H1 (cell line): ENCODE measurements around the gene MIGA1. TPM values are rescaled to one million over a fixed set of nuclear protein-coding genes. Genes with fewer than 3 reads are reported as not detected.

Experiments
- CTCF ChIA-PET: fragments of 300-600 bp; sonication (Branson Sonifier 250); formaldehyde crosslinking; loops from one replicate; lab custom pipeline; 2021; ENCODE audit not compliant: partially characterized antibody; lab: Charles Lee
- POLR2A ChIA-PET: fragments of 300-600 bp; sonication (Branson Sonifier 250); formaldehyde crosslinking; loops from one replicate; lab custom pipeline; 2021; ENCODE audit warnings: inconsistent platforms; ENCODE audit not compliant: partially characterized antibody; lab: Charles Lee
- DNase-seq, 2 experiments: peaks; one replicate each; pipeline versions ENCODE4 v3.0.0 to v3.0.0-alpha.2; 2010 to 2022; ENCODE audit warnings: low spot score in 2 of 2, low read depth in 1 of 2, mixed read lengths in 1 of 2
- FAIRE-seq: peaks from 2 replicates; lab custom pipeline; 2011; peaks lifted over from hg19 to GRCh38; lab: Jason Lieb, UNC
- H2AFZ ChIP-seq: 2 replicates; pipeline ENCODE4 v1.8.1; 2012; ENCODE audit warnings: low read length, inconsistent platforms
- H2AK5ac ChIP-seq: 2 replicates; pipeline ENCODE4 v1.6.1; 2013; ENCODE audit warnings: low read depth, low read length
- H2BK120ac ChIP-seq: replicated peaks from 2 replicates; pipeline ENCODE3; 2013; ENCODE audit warnings: low read depth, low read length, inconsistent platforms
- H2BK12ac ChIP-seq: 2 replicates; pipeline ENCODE4 v1.6.1; 2013; ENCODE audit warnings: low read depth, low read length
- H2BK15ac ChIP-seq: 2 replicates; pipeline ENCODE4 v1.6.1; 2013; ENCODE audit warnings: low read length
- H2BK20ac ChIP-seq: 2 replicates; pipeline ENCODE4 v1.6.1; 2013; ENCODE audit warnings: low read length
- H2BK5ac ChIP-seq: 2 replicates; pipeline ENCODE4 v1.6.1; 2013; ENCODE audit warnings: low read depth, low read length
- H3K14ac ChIP-seq: 2 replicates; pipeline ENCODE4 v1.6.1; 2013; ENCODE audit warnings: inconsistent platforms; ENCODE audit not compliant: insufficient read length
- H3K18ac ChIP-seq: 2 replicates; pipeline ENCODE4 v1.6.1; 2013; ENCODE audit warnings: low read length; ENCODE audit errors: extremely low read depth
- H3K23ac ChIP-seq: 2 replicates; pipeline ENCODE4 v1.6.1; 2013; ENCODE audit warnings: inconsistent platforms; ENCODE audit not compliant: insufficient read length
- H3K23me2 ChIP-seq: 2 replicates; pipeline ENCODE4 v1.6.1; 2013; ENCODE audit warnings: low read depth, low read length
- H3K27ac ChIP-seq: 2 replicates; pipeline ENCODE4 v1.6.1; 2011; ENCODE audit warnings: low read depth, low read length, inconsistent platforms
- H3K27me3 ChIP-seq, 4 experiments: replicated peaks in 1 of 4; 1 replicate in 1 of 4; 2 replicates in 3 of 4; pipeline versions ENCODE4 v1.6.1 to v1.8.1; 2011 to 2013; ENCODE audit warnings: low read length in 3 of 4, mild to moderate bottlenecking in 3 of 4, inconsistent platforms in 2 of 4, mixed read lengths in 2 of 4, moderate library complexity in 1 of 4; ENCODE audit not compliant: control insufficient read depth in 3 of 4, insufficient read depth in 3 of 4; ENCODE audit errors: extremely low read depth in 1 of 4
- H3K36me3 ChIP-seq, 4 experiments: 2 replicates each; pipeline versions ENCODE4 v1.6.1 to v1.8.1; 2011 to 2013; ENCODE audit warnings: mild to moderate bottlenecking in 4 of 4, low read length in 3 of 4, moderate library complexity in 2 of 4, control low read depth in 1 of 4, inconsistent platforms in 1 of 4; ENCODE audit not compliant: insufficient read depth in 4 of 4, control insufficient read depth in 2 of 4
- H3K4ac ChIP-seq: replicated peaks from 2 replicates; pipeline ENCODE3; 2013; ENCODE audit warnings: low read length, low read depth, mixed read lengths, inconsistent platforms; ENCODE audit not compliant: insufficient read length
- H3K4me1 ChIP-seq, 4 experiments: replicated peaks in 1 of 4; 1 replicate in 1 of 4; 2 replicates in 3 of 4; pipeline versions ENCODE4 v1.6.1 to v1.8.1; 2011 to 2013; ENCODE audit warnings: low read length in 3 of 4, inconsistent platforms in 2 of 4, mixed read lengths in 1 of 4; ENCODE audit not compliant: insufficient read depth in 4 of 4, control insufficient read depth in 3 of 4
- H3K4me2 ChIP-seq, 2 experiments: 2 replicates each; pipeline versions ENCODE4 v1.6.1 to v1.8.1; 2011 to 2013; ENCODE audit warnings: low read depth in 2 of 2, low read length in 2 of 2, control low read depth in 1 of 2, inconsistent platforms in 1 of 2, mild to moderate bottlenecking in 1 of 2; ENCODE audit not compliant: insufficient read depth in 1 of 2
- H3K4me3 ChIP-seq, 4 experiments: fragments of 200-600, 300-600 bp in 1 of 4; sonication (generic), shearing (Covaris generic), sonication (Bioruptor Twin) in 1 of 4; 2 replicates each; pipeline versions ENCODE4 v1.5.1 to v1.8.1; 2011 to 2016; ENCODE audit warnings: low read length in 4 of 4, low read depth in 3 of 4, control low read depth in 2 of 4, inconsistent platforms in 2 of 4, mild to moderate bottlenecking in 2 of 4, mixed read lengths in 1 of 4, moderate library complexity in 1 of 4; ENCODE audit not compliant: insufficient read depth in 2 of 4; ENCODE audit errors: extremely low read depth in 1 of 4
- H3K56ac ChIP-seq: replicated peaks from 2 replicates; pipeline ENCODE3; 2013; ENCODE audit warnings: low read depth, mild to moderate bottlenecking, mixed read lengths, low read length, inconsistent platforms; ENCODE audit not compliant: insufficient read length
- H3K79me1 ChIP-seq: 2 replicates; pipeline ENCODE4 v1.6.1; 2013; ENCODE audit warnings: low read depth, low read length, control low read depth
- H3K79me2 ChIP-seq, 2 experiments: 2 replicates each; pipeline versions ENCODE4 v1.6.1 to v1.8.1; 2012 to 2013; ENCODE audit warnings: low read length in 2 of 2, mild to moderate bottlenecking in 2 of 2, inconsistent platforms in 1 of 2; ENCODE audit not compliant: insufficient read depth in 2 of 2, control insufficient read depth in 1 of 2
- H3K9ac ChIP-seq, 4 experiments: replicated peaks in 1 of 4; 1 replicate in 1 of 4; 2 replicates in 3 of 4; pipeline versions ENCODE4 v1.6.1 to v1.8.1; 2011 to 2013; ENCODE audit warnings: low read depth in 3 of 4, low read length in 3 of 4, control low read depth in 2 of 4, mild to moderate bottlenecking in 2 of 4, moderate library complexity in 2 of 4, inconsistent platforms in 1 of 4; ENCODE audit errors: extremely low read depth in 1 of 4
- H3K9me3 ChIP-seq, 2 experiments: 2 replicates each; pipeline versions ENCODE4 v1.6.1 to v1.8.1; 2012 to 2013; ENCODE audit warnings: mild to moderate bottlenecking in 2 of 2, moderate library complexity in 2 of 2, control low read depth in 1 of 2, inconsistent platforms in 1 of 2, low read depth in 1 of 2, low read length in 1 of 2, mixed read lengths in 1 of 2; ENCODE audit not compliant: insufficient read depth in 2 of 2
- H4K20me1 ChIP-seq, 2 experiments: replicated peaks in 1 of 2; 2 replicates each; pipeline versions ENCODE3 to v1.8.1; 2011 to 2013; ENCODE audit warnings: inconsistent platforms in 2 of 2, low read length in 2 of 2, mild to moderate bottlenecking in 1 of 2; ENCODE audit not compliant: insufficient read depth in 2 of 2, control insufficient read depth in 1 of 2
- H4K5ac ChIP-seq: 2 replicates; pipeline ENCODE4 v1.6.1; 2013; ENCODE audit warnings: low read length, low read depth, mixed read lengths, inconsistent platforms; ENCODE audit not compliant: insufficient read length
- H4K8ac ChIP-seq: 2 replicates; pipeline ENCODE4 v1.8.0; 2013; ENCODE audit warnings: mild to moderate bottlenecking, moderate library complexity, low read length, inconsistent platforms; ENCODE audit not compliant: insufficient read depth; ENCODE audit errors: extremely low read depth
- H4K91ac ChIP-seq: replicated peaks from 2 replicates; pipeline ENCODE3; 2013; ENCODE audit warnings: low read length, mixed read lengths, inconsistent platforms; ENCODE audit not compliant: insufficient read length
- BRCA1 ChIP-seq: IDR thresholded peaks from 2 replicates; pipeline ENCODE4 v1.6.1; 2012; ENCODE audit warnings: low read depth, low read length, improper control_type of control experiment
- KDM1A ChIP-seq: fragments of 200-600, 300-600 bp; sonication (generic); IDR thresholded peaks from 2 replicates; pipeline ENCODE4 v1.7.1; 2016; ENCODE audit warnings: mild to moderate bottlenecking, low read length, borderline replicate concordance
- MAX ChIP-seq: IDR thresholded peaks from 2 replicates; pipeline ENCODE4 v1.6.1; 2012; ENCODE audit warnings: inconsistent platforms
- NANOG ChIP-seq: IDR thresholded peaks from 2 replicates; pipeline ENCODE4 v1.6.1; 2011; ENCODE audit warnings: low read length, low read depth, mild to moderate bottlenecking, inconsistent platforms; ENCODE audit not compliant: insufficient read depth, poor library complexity, severe bottlenecking
- PHF8 ChIP-seq: fragments of 200-600 bp; sonication (generic); conservative IDR thresholded peaks from 2 replicates; pipeline ENCODE4 v1.7.1; 2012; ENCODE audit warnings: low read depth, mild to moderate bottlenecking, inconsistent platforms, low read length, moderate library complexity
- SIN3A ChIP-seq, 2 experiments: IDR thresholded peaks in 1 of 2; conservative IDR thresholded peaks in 1 of 2; 2 replicates each; pipeline ENCODE4 v1.6.1; 2011 to 2012; ENCODE audit warnings: low read length in 2 of 2, improper control_type of control experiment in 1 of 2, low read depth in 1 of 2, mild to moderate bottlenecking in 1 of 2
- SP1 ChIP-seq: IDR thresholded peaks from 2 replicates; pipeline ENCODE4 v1.6.1; 2011; ENCODE audit warnings: low read depth, low read length
- SRF ChIP-seq: IDR thresholded peaks from 2 replicates; pipeline ENCODE4 v1.6.1; 2011; ENCODE audit warnings: mild to moderate bottlenecking, low read depth, low read length, moderate library complexity
- WGBS, 2 experiments: shearing (Covaris generic) in 1 of 2; methylation state at CpG; one replicate each; pipeline versions ENCODE4 v1.1.6 to v1.1.7; 2013 to 2015; ENCODE audit warnings: low lambda C conversion rate in 2 of 2, mixed read lengths in 2 of 2, inconsistent platforms in 1 of 2, low coverage in 1 of 2, missing lambda C conversion rate in 1 of 2; ENCODE audit not compliant: insufficient replicate concordance in 2 of 2, insufficient coverage in 1 of 2, insufficient read length in 1 of 2; ENCODE audit errors: extremely low coverage in 1 of 2, missing lambda C conversion rate in 1 of 2; 5-methylcytosine and 5-hydroxymethylcytosine counted together
- polyA plus RNA-seq, 7 experiments: library from polyadenylated mRNA; depleted of rRNA in 3 of 7; stranded (reverse) in 5 of 7; unstranded in 2 of 7; fragments of >200 nt in 5 of 7; fragments of 200-250 nt in 2 of 7; gene quantifications; 1 replicate in 5 of 7; 2 replicates in 1 of 7; 4 replicates in 1 of 7; pipeline versions ENCODE4 v1.2.1 to v1.2.3, GENCODE V29; 2011 to 2013; ENCODE audit warnings: missing spikeins in 2 of 7, mixed read lengths in 2 of 7
- total RNA-seq: library from RNA; stranded (reverse); fragmentation: NEBNext Ultra II Directional; extraction: Animal tissue kit (Norgen Biotek cat#: 25700); gene quantifications from 2 replicates; pipeline ENCODE4 v1.2.1, GENCODE V29; 2021
- TF ChIP-seq, protein P1 (sequence below), 3 experiments: IDR thresholded peaks; 1 replicate in 2 of 3; 2 replicates in 1 of 3; pipeline versions ENCODE4 v1.5.1 to v1.6.1; 2011; ENCODE audit warnings: low read length in 3 of 3, mild to moderate bottlenecking in 3 of 3, inconsistent platforms in 2 of 3, low read depth in 1 of 3, moderate library complexity in 1 of 3; ENCODE audit not compliant: insufficient read depth in 1 of 3; ENCODE audit errors: control extremely low read depth in 1 of 3

The MIGA1 gene
- total and polyA plus RNA-seq, 2 of the 8 experiments (the other 6 are each of a cell fraction or from before 2014, with no cell fraction given), result 0.95 to 7.0 TPM

- Histone ChIP-seq H2BK120ac (no peak overlapping the region), H3K23me2 (no peaks in the 10 kb centered on the region), H3K79me1 (no peaks in the 10 kb centered on the region), H2AFZ (no peak overlapping the region), H2AK5ac (no peak overlapping the region), H2BK5ac (no peak overlapping the region), H3K27me3 (no peaks in the 10 kb centered on the region), H3K9me3 (no peaks in the 10 kb centered on the region), H3K36me3 (no peaks in the 10 kb centered on the region), H2BK12ac (no peak overlapping the region), H4K5ac (no peak overlapping the region), H3K27ac (no peak overlapping the region), H3K56ac (no peak overlapping the region), H3K4me3 (no peak overlapping the region), H4K91ac (no peak overlapping the region), H3K18ac (no peak overlapping the region), H3K14ac (no peak overlapping the region), H2BK20ac (no peak overlapping the region), H2BK15ac (no peak overlapping the region), H3K4me1 (no peaks in the 10 kb centered on the region), H3K23ac (no peak overlapping the region), H3K4ac (no peak overlapping the region), H4K20me1 (no peaks in the 10 kb centered on the region), H3K4me2 (no peak overlapping the region), H4K8ac (no peak overlapping the region), H3K79me2 (no peaks in the 10 kb centered on the region), H3K9ac (no peak overlapping the region)
- WGBS, 2 experiments, result 89% methylated on average over 4 of the region's 4 CpGs; no CpG with 5 or more reads in 1 of the 2 experiments
- ChIA-PET CTCF (interaction anchor here (0.6 to 2.1 kb wide), 17 partner anchors 15 to 213 kb away, joined by 3 to 14 read pairs (median 4); partner anchors contain the start of gene MIGA1), POLR2A (interaction anchor here (0.6 to 1.4 kb wide), 3 partner anchors 10 to 149 kb away, joined by 3 read pairs; no protein-coding TSS in a partner anchor)
- FAIRE-seq (peak; percentile 50), DNase-seq (no peak)
- no peak for TF ChIP-seq NANOG
- TF ChIP-seq SP1, result no peak
- TF ChIP-seq KDM1A, result no peak
- TF ChIP-seq SRF, result no peak
- no peak for TF ChIP-seq MAX
- TF ChIP-seq, protein P1, sequence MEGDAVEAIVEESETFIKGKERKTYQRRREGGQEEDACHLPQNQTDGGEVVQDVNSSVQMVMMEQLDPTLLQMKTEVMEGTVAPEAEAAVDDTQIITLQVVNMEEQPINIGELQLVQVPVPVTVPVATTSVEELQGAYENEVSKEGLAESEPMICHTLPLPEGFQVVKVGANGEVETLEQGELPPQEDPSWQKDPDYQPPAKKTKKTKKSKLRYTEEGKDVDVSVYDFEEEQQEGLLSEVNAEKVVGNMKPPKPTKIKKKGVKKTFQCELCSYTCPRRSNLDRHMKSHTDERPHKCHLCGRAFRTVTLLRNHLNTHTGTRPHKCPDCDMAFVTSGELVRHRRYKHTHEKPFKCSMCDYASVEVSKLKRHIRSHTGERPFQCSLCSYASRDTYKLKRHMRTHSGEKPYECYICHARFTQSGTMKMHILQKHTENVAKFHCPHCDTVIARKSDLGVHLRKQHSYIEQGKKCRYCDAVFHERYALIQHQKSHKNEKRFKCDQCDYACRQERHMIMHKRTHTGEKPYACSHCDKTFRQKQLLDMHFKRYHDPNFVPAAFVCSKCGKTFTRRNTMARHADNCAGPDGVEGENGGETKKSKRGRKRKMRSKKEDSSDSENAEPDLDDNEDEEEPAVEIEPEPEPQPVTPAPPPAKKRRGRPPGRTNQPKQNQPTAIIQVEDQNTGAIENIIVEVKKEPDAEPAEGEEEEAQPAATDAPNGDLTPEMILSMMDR (IDR thresholded peaks at IDR 0.05; ENCODE audit: control extremely low read depth in 1 of 3, insufficient read depth in 1 of 3, low read depth in 1 of 3, low read length in 3 of 3), result no peak
- TF ChIP-seq BRCA1, result no peak
- no peak for TF ChIP-seq SIN3A (conservative IDR thresholded peaks at IDR 0.05 in 1 of 2, IDR thresholded peaks at IDR 0.05 in 1 of 2; ENCODE audit: low read depth in 1 of 2, low read length in 2 of 2)
- no peak for TF ChIP-seq PHF8
Measured at GRCh38 chr1:77899647-77900320, 120.3 kb downstream of the MIGA1 start.
